ENCODE results near the gene PRKD3.

The PRKD3 gene

DNA sequence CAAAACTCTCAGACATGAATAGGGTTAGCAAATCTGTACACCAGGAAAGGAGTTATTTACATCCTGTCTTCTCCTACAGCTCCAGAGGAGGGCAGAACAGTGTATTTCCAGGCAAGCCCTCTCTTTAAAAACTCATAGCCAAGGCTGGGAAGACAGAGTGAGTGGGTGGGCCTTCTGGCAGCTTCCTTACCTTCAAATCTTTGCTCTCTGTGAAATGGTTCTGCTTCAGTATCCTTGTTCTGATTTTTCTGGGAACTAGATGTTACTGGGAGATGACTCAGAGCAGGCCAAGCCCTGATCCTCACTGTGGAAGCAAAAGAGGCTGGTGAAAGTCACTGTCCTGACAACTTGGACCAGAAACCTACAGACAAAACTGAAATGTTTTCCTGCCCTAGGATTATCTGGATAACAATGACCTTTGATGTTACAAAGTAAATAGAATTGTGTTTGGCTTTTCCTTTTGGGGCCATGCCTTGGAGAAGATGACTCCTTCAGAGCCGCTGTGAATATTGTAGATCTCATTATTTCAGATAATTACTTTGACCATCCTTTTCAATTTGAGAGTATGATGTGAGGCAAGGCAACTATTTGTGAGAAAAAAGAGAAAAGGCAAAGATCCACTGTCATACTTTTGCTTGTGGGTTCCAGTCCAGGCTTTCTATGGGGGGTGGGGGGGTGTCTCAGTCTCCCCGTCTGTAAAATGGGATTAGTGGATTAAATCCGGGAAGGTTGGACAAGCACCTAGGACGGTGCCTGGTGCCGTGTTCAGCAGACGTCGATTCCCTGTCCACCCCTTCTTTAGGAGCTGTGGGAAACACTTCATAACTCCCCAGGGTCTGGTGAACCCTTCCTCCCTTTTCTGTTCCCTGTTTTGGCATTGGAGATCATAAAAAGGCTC lies 19.2 kb upstream of the PRKD3 start:
- in situ Hi-C loops (cut with MboI; ENCODE audit: low sequenced_read_pairs): no loop called here

DNA sequence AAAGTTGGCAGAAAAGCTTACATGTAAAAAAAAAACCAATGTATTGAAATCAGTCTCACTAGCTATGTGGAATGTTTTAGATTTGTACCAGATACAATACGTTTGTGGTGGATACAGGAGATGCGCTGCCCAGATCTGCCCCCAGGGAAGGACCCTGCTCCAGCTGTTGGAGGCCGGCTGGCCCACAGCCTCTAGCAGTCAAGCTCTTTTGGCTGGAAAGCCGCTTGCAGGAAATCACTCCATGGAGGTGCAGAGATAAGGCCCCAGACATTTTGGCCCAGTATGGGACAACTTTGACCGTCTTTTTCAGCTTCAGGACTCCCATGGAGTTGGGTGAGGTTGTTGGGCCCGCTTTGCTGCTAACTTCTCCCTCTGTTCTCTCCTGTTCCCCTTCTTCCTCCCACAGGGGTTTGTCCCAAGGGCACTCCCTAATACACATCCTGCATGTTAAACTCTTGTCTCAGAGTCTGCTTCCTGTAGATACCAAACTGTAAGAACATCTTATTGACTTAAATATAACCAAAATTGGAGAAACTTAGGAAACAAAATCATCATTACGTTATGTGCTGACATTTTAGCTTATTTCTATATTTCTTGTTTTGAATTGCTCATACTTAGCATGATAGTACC lies 18.1 kb upstream of the PRKD3 start:
- in situ Hi-C loops (cut with MboI; ENCODE audit: low sequenced_read_pairs): no loop called here

GRCh38 chr2:37340637-37341036 lies 16.0 kb upstream of the PRKD3 start:
- in situ Hi-C loops (cut with MboI; ENCODE audit: low sequenced_read_pairs): no loop called here

DNA sequence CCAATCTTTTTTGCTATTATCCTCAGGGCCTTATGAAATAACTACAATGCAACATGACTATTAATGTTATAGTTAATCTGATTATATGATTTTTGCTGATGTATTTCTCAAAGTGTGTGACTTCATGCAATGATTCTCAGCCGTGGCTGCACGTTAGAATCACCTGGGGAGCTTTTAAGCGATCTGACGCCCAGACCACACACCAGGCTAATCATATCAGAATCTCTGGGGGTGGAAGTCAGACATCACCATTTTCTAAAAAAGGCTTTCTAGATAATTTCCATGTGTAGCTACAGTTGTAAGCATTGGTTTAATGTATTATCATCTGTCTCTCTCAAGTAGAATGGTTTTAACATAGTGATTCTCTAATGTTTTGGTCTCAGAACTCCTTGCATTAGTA lies 14.3 kb upstream of the PRKD3 start:
- in situ Hi-C loops (cut with MboI; ENCODE audit: low sequenced_read_pairs): no loop called here

DNA sequence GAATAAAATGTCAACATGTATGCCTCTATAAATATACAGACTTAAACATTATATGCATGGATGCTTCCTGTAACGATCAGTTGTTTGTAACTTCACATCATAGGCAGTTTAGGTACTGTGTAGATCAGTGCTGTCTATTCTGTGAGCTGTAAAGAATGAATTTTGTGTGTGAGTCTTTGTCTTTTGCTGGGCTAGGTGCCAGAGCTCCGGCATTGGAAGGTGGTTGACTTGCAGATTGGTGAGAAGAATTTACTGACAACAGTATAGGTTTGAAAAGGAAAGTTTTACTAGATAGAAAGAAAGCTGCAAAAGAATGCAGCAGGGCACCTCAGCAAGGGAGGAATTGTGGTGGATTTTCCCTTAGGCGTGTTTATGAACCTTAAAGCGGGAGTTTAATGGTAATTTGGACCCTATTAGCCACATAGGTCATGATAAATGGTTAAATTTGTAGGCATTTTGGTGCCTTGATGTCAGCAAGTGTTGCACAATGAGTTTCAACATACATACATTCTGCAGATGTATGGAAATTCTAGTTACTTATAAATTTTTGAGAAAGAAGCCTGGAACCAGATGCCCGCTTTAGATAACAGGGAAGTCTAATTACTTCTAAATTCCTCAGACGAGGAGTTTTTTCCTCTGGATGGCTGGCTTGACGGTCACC lies 13.1 kb upstream of the PRKD3 start:
- in situ Hi-C loops (cut with MboI; ENCODE audit: low sequenced_read_pairs): no loop called here

DNA sequence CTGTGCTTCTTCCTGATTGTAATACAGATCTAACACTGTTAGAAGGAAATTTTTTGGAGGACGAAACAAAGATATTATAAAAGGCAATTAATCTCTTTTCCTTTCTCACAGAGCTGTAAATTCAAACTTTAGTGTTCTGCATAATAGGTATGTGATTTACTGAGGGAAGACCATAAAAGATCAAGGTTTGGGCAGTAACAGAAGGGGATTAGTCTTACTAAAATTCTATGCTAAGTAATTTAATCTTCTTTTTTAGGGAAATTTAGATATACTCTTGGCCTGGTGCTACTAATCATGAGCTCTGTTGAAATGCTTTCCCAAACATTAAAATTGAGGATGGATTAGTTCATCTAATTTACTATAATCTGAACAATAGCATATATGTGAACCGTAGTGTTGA lies 11.0 kb upstream of the PRKD3 start:
- in situ Hi-C loops (cut with MboI; ENCODE audit: low sequenced_read_pairs): no loop called here

- in situ Hi-C loops (cut with MboI; ENCODE audit: low sequenced_read_pairs): no loop called here
These were observed 8.6 kb upstream of the PRKD3 start for GRCh38 chr2:37333256-37333655.

- in situ Hi-C loops (cut with MboI; ENCODE audit: low sequenced_read_pairs): no loop called here
These were observed 7.9 kb upstream of the PRKD3 start for GRCh38 chr2:37332560-37332959.

GRCh38 chr2:37330681-37331080 lies 6.0 kb upstream of the PRKD3 start:
- in situ Hi-C loops (cut with MboI; ENCODE audit: low sequenced_read_pairs): no loop called here

DNA sequence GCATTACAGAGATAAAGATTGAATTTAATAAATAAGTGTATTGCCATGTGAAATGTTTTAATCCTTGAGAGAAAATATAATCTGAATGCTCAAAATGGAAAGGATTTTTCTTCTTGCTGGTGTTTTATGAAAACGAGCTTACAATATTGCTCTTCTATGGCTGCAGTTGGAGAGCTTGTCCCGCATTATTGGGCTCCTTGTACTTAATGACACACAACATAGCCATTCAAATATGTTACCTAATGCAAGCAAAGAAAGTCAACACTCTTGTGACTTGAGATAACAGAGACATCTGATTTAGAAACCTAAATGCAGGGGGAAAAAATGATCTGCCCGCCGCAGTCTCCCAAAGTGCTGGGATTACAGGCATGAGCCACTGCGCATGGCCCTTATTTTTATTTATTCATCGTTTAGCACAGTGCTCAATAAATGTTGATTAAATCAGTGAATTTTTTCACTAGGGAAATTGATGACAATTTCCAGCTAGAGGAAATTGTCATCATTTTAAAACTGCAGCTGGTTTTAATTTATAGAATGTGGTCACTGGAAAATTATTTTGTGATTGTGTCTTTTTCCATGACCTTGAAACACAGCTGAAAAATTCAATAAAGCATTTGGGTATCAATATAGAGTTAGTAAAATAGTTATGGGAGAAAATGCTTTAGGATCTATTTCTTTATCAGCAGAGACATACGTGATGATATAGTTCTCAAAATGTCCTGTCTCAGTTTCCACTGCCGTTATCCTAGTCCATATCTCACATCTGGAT lies 2.4 kb upstream of the PRKD3 start:
- in situ Hi-C loops (cut with MboI; ENCODE audit: low sequenced_read_pairs): no loop called here

- in situ Hi-C loops (cut with MboI; ENCODE audit: low sequenced_read_pairs): no loop called here
These were observed 1.7 kb upstream of the PRKD3 start for GRCh38 chr2:37326285-37326684.

GRCh38 chr2:37325625-37326071 lies 1.0 kb upstream of the PRKD3 start:
- in situ Hi-C loops (cut with MboI; ENCODE audit: low sequenced_read_pairs): no loop called here

- in situ Hi-C loops (cut with MboI; ENCODE audit: low sequenced_read_pairs): no loop called here
These were observed 172 bp downstream of the PRKD3 start for GRCh38 chr2:37324536-37324785.

DNA sequence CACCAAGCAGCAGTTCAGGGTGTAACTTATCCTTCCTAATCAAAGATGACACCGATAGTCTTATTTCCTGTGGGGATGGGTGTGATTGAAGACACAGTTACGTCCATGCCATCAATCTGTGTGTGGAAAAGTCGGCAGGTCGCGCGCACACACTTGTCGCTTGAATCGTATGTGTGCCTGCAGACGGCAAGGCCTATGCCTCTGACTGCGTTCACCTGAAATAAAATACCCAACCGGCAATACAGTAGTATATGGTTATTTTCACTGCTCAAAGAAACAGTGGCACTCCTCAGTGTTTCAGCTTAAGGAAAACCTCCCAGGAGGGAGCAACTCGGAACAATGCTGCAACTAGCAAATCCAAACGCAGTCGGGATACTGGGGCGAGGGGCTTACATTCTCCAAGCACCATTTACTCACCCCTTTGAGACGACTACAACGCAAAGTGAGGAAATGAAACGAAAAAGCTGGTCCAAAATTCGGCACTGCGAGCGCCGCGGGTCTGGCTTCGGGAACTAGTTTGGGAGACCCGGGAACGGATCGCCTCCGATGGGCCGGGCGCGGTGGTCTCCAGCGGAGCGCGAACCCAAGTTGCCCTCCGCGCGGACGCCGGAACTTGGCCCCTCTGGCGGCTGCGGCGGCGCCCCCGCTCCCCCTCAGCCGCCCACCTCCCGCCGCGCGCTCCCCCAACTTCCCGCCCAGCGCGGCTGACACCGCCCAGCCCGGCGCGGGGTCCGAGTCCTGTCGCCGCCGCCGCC lies 675 bp downstream of the PRKD3 start:
- in situ Hi-C loops (cut with MboI; ENCODE audit: low sequenced_read_pairs): no loop called here

DNA sequence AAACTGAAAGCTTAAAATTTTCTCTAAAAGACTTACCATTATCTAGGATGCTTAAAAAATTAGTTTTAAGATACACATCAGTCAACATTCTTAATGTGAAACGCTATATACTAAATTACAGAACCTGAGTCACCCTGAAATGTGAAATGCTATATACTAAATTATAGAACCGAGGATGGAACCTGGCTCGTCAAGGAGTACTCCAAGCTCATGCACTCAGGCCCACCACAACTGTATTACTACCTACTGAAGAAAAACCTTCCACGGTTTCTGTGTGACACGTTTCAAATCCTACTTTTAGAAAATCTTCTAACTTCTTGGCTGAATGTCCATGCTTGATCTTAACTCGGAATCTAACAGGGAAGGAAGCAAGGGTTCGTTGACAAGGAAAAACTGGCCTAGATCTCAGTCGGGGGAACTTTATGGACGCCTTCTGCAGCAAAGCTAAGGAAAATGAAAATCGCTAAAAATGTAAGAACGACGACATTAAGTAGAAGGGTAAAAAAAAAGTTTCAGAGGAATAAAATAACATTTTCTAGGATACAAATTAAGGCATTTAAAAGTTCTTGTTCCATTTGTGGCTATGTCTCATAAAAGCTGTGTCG lies 1.4 kb downstream of the PRKD3 start:
- in situ Hi-C loops (cut with MboI; ENCODE audit: low sequenced_read_pairs): no loop called here

DNA sequence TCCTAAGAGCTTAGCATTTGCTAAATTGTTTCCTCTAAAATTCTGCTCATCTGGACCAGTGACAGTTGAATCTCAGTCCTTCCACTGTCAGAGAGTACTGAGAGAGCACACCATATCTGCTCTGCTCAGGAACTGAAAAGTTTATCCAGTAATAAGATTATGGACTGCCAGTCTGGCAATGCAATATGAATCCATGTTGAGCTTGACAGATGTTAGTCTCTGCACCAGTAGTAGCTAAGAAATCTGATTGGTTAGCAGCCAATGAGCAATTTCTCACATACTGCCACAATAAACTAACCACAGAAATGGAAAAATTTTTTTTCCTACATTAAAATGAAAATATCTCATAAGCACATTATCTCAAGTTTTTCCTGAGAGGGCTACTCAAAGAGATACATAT lies 2.3 kb downstream of the PRKD3 start:
- in situ Hi-C loops (cut with MboI; ENCODE audit: low sequenced_read_pairs): no loop called here

GRCh38 chr2:37321029-37321682 lies 3.5 kb downstream of the PRKD3 start:
- in situ Hi-C loops (cut with MboI; ENCODE audit: low sequenced_read_pairs): no loop called here

- in situ Hi-C loops (cut with MboI; ENCODE audit: low sequenced_read_pairs): no loop called here
These were observed 4.7 kb downstream of the PRKD3 start for GRCh38 chr2:37319754-37320609.

DNA sequence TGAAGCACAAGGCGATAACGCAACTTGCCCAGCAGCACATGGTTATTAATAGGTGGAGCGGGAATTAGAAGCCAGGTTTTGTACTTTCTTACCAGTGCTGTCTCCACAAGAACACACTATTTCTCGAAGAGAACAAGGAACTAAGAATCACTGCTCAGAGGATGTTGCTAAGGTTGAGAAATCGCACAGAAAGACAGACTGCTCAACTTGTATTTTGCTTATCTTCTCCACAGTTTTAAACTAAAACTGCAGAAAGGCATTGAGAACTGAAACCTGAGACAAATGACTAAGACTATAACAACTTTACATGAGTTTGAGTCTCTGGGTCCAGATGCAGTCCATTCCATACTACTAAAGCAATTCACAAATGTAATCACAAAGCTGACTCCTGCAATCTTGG lies 6.2 kb downstream of the PRKD3 start:
- in situ Hi-C loops (cut with MboI; ENCODE audit: low sequenced_read_pairs): no loop called here

Measured in HL-60/S4 (cell line).